Neutrophil (primary cell): ENCODE results near the gene ADRB1.

Experiments used
- H3K27ac ChIP-seq: fragments of 200-600 bp; sonication (generic); 2 replicates; pipeline ENCODE4 v1.5.1; 2016; ENCODE audit warnings: mild to moderate bottlenecking, moderate library complexity
- H3K27me3 ChIP-seq: fragments of 200-600 bp; sonication (generic); 2 replicates; pipeline ENCODE4 v1.6.0; 2016; ENCODE audit warnings: mild to moderate bottlenecking
- H3K36me3 ChIP-seq: fragments of 200-600 bp; sonication (generic); 2 replicates; pipeline ENCODE4 v1.5.1; 2017
- H3K4me1 ChIP-seq, 2 experiments: fragments of 200-600 bp in 1 of 2; sonication (generic) in 1 of 2; 1 replicate in 1 of 2; 2 replicates in 1 of 2; pipeline versions ENCODE4 v1.5.1 to v1.6.1; 2013 to 2016; ENCODE audit warnings: low read depth in 1 of 2, low read length in 1 of 2, mild to moderate bottlenecking in 1 of 2, moderate library complexity in 1 of 2; ENCODE audit not compliant: control insufficient read depth in 1 of 2, insufficient read depth in 1 of 2
- H3K4me3 ChIP-seq, 2 experiments: fragments of 200-600 bp in 1 of 2; sonication (generic) in 1 of 2; 1 replicate in 1 of 2; 2 replicates in 1 of 2; pipeline ENCODE4 v1.5.1; 2013 to 2016; ENCODE audit warnings: low read depth in 1 of 2, low read length in 1 of 2, mild to moderate bottlenecking in 1 of 2, moderate library complexity in 1 of 2
- H3K9me3 ChIP-seq: fragments of 200-600 bp; sonication (generic); 2 replicates; pipeline ENCODE4 v1.5.1; 2016
- CTCF ChIP-seq: fragments of 200-600 bp; sonication (generic); IDR thresholded peaks from 2 replicates; pipeline ENCODE4 v1.5.1; 2016; ENCODE audit warnings: antibody characterized with exemption

Gene ADRB1

GRCh38 chr10:114087655-114088054 lies 44.0 kb downstream of the ADRB1 start:
- TF ChIP-seq CTCF: no peak
- no peaks in the 10 kb centered on the region for H3K27me3 ChIP-seq
- no peak overlapping the region for H3K27ac ChIP-seq
- no peaks in the 10 kb centered on the region for H3K36me3 ChIP-seq
- H3K4me1 ChIP-seq: no peaks in the 10 kb centered on the region
- H3K9me3 ChIP-seq: no peaks in the 10 kb centered on the region
- H3K4me3 ChIP-seq: no peak overlapping the region

GRCh38 chr10:114094795-114095194 lies 51.1 kb downstream of the ADRB1 start:
- H3K4me1 ChIP-seq: peaks cover 28 to 41% of the 10 kb centered on the region in 2 experiments
- no peaks in the 10 kb centered on the region for H3K36me3 ChIP-seq
- H3K27me3 ChIP-seq: peaks cover 7% of the 10 kb centered on the region
- no peak for TF ChIP-seq CTCF
- no peak overlapping the region for H3K4me3 ChIP-seq
- no peaks in the 10 kb centered on the region for H3K9me3 ChIP-seq
- no peak overlapping the region for H3K27ac ChIP-seq

GRCh38 chr10:114095559-114096337 lies 52.1 kb downstream of the ADRB1 start:
- H3K4me3 ChIP-seq: no peak overlapping the region
- peaks cover 31 to 49% of the 10 kb centered on the region in 2 experiments for H3K4me1 ChIP-seq
- no peak overlapping the region for H3K27ac ChIP-seq
- H3K9me3 ChIP-seq: no peaks in the 10 kb centered on the region
- TF ChIP-seq CTCF: no peak
- H3K27me3 ChIP-seq: peaks cover 16% of the 10 kb centered on the region
- no peaks in the 10 kb centered on the region for H3K36me3 ChIP-seq
